ENCODE measurements around the gene VCL.

VCL gene

DNA sequence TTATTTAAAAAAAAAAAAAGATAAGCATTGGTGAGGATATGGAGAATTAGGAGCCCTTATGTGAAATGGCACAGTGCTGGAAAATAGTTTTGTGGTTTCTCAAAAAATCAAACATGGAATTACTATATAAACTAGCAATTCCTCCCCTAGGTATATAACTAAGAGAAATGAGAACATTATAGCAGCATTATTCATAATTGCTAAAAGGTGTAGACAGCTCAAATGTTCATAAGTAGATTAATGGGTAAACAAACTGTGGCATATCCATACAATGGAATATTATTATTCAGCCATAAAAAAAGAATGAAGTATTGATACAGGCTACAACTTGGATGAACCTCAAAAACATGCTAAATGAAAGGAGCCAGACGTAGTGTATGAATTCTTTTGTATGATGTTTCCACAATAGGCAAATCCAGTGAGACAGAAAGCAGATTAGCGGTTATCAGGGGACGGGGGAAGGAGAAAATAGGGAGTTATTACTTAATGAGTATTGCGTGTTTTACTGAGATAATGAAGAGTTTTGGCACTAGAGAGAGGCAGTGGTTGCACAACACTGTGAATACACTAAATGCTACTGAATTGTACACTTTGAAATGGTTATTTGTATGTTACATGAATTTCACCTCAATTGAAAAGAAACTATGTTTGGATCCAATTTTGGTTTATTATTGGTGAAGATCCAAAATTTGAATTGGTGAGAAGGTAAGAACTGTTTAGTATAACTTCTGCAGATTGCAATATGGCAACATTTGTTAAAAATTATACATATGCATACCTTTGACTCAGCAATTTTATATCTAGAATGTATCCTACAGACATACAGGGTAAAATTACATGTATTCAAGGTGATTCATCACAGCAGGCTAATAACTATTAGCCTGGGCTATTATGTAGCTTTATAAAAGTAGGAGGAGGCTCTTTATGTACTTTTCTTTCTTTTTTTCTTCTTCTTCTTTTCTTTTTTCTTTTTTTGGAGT lies 69.7 kb downstream of the VCL start:
- TF ChIP-seq, protein P1, sequence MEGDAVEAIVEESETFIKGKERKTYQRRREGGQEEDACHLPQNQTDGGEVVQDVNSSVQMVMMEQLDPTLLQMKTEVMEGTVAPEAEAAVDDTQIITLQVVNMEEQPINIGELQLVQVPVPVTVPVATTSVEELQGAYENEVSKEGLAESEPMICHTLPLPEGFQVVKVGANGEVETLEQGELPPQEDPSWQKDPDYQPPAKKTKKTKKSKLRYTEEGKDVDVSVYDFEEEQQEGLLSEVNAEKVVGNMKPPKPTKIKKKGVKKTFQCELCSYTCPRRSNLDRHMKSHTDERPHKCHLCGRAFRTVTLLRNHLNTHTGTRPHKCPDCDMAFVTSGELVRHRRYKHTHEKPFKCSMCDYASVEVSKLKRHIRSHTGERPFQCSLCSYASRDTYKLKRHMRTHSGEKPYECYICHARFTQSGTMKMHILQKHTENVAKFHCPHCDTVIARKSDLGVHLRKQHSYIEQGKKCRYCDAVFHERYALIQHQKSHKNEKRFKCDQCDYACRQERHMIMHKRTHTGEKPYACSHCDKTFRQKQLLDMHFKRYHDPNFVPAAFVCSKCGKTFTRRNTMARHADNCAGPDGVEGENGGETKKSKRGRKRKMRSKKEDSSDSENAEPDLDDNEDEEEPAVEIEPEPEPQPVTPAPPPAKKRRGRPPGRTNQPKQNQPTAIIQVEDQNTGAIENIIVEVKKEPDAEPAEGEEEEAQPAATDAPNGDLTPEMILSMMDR (IDR thresholded peaks at IDR 0.05; ENCODE audit: extremely low read depth, missing control alignments) = no peak
- no peak for DNase-seq (ENCODE audit: low spot score)

DNA sequence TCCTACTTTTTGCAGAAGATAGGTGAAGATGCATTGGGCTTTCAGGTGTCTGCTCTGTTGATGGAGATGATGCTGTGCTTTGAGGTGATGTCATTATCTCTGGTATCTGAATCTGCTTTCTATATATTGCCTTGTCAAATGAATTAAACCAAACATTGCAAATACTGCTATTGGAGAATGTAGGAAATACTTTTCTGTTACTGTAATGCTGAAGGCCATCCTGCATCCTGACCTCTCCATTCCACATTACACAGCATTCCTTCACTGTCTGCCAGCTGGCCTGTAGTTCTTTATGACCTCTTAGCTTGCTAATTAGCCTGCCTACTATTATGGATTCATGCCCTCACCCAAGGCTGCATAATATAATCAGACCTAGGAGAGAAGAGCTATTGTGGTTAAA lies 73.2 kb downstream of the VCL start:
- TF ChIP-seq, protein P1 (IDR thresholded peaks at IDR 0.05; ENCODE audit: extremely low read depth, missing control alignments) = no peak
- no peak for DNase-seq (ENCODE audit: low spot score)

DNA sequence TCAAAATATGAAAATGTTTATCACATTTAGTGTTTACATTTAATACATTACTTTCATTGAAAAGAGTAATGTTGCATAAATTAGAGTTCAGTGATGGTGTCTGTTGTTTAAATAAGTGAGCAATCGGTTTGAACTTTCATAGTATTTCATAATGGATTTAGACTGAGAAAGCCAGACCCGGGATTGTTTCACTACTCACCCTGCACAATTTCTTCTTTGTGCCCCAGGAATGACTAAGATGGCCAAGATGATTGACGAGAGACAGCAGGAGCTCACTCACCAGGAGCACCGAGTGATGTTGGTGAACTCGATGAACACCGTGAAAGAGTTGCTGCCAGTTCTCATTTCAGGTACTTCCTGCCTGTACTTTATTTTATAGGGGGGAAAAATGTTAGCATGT lies 74.6 kb downstream of the VCL start:
- DNase-seq (ENCODE audit: low spot score) = no peak
- TF ChIP-seq, protein P1 (IDR thresholded peaks at IDR 0.05; ENCODE audit: extremely low read depth, missing control alignments) = no peak

DNA sequence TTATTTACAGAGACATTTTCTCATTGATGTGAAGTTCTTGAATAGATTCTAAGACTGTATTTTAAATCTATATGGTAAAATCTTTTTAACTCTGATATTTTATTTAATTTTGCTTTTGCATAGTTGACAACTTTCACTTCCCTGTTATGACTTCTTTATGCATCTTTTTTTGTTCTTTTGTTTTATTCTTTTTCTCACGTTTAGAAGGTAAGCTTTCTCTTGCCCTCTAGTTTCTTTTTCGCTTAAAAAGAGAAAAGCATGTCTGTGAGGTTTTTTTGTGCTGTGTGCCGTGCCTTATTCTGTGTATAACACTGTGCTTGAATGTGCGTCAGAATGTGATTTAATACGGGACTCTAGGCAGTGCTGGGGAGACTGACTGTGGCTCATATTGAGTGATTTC lies 78.0 kb downstream of the VCL start:
- TF ChIP-seq, protein P1 (IDR thresholded peaks at IDR 0.05; ENCODE audit: extremely low read depth, missing control alignments) = no peak
- DNase-seq (ENCODE audit: low spot score) = no peak

GRCh38 chr10:74076961-74077360 lies 79.0 kb downstream of the VCL start:
- no peak for DNase-seq (ENCODE audit: low spot score)
- TF ChIP-seq, protein P1 (IDR thresholded peaks at IDR 0.05; ENCODE audit: extremely low read depth, missing control alignments) = no peak

DNA sequence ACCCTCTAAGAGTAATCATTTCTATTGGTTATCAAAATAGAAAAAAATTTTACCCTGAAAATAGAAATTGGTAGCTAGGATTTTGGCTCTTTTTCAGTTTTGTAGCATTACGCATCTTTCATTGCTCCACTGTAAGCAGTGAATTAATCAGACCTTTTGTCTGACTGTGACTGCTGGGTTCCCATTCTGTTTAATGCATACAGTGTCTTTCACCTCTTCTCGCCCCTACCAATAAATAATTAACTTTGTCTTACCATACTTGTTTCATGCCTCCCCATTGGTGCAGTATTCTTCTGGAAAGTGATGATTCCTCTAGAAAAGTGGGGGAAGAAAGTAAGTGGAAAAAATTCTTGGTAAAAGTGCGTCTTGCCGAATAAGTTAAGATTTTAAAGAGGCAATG lies 79.5 kb downstream of the VCL start:
- no peak for DNase-seq (ENCODE audit: low spot score)
- TF ChIP-seq, protein P1 (IDR thresholded peaks at IDR 0.05; ENCODE audit: extremely low read depth, missing control alignments) = no peak

GRCh38 chr10:74078037-74078436 lies 80.1 kb downstream of the VCL start:
- TF ChIP-seq, protein P1 (IDR thresholded peaks at IDR 0.05; ENCODE audit: extremely low read depth, missing control alignments) = no peak
- DNase-seq (ENCODE audit: low spot score) = no peak
